ENCODE results near the gene FEZF2.

The FEZF2 gene

DNA sequence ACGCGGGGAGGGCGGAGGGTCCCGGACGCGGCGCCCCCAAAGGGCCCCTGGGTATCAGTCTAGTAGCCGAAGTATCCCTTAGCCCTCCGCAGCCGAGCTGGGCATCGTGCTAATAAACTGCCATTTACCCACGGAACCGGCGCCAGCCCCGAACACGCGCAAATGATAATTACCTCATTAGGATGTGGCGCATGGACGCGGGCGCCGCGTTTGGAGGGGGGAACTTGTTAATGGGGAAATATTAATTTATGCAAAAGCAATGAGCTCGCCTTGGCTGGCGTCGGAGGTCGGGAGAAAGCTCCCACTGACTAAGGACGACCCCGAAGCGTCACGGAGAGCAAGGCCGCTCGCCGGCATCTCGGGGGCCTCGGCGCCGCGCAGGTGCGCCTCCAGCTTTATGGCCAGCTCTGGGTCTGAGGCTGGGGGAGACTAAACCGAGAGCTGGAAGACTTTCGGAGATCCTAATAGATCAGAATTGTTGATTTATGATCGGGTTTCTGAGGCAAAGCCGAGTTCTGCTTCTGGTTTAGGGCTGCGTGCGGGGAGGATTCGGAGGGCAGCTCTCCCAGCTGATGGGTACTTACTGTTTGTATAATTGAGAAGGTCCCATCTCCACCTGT is 474 bp upstream of the FEZF2 start:
- no peak for TF ChIP-seq TOX (CRISPR knock-in tag; IDR thresholded peaks at IDR 0.05; ENCODE audit: borderline replicate concordance)
- TF ChIP-seq, protein P1, sequence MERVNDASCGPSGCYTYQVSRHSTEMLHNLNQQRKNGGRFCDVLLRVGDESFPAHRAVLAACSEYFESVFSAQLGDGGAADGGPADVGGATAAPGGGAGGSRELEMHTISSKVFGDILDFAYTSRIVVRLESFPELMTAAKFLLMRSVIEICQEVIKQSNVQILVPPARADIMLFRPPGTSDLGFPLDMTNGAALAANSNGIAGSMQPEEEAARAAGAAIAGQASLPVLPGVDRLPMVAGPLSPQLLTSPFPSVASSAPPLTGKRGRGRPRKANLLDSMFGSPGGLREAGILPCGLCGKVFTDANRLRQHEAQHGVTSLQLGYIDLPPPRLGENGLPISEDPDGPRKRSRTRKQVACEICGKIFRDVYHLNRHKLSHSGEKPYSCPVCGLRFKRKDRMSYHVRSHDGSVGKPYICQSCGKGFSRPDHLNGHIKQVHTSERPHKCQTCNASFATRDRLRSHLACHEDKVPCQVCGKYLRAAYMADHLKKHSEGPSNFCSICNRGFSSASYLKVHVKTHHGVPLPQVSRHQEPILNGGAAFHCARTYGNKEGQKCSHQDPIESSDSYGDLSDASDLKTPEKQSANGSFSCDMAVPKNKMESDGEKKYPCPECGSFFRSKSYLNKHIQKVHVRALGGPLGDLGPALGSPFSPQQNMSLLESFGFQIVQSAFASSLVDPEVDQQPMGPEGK (CRISPR knock-in tag; IDR thresholded peaks at IDR 0.05; ENCODE audit: borderline replicate concordance): no peak
- no peak for TF ChIP-seq ZNF565 (CRISPR knock-in tag; conservative IDR thresholded peaks at IDR 0.05; ENCODE audit: low read depth)
- no peak for TF ChIP-seq CSRNP3 (CRISPR knock-in tag; IDR thresholded peaks at IDR 0.05)
- no peak for TF ChIP-seq ISL1 (CRISPR knock-in tag; IDR thresholded peaks at IDR 0.05)
- no peak for TF ChIP-seq BACH2 (CRISPR knock-in tag; IDR thresholded peaks at IDR 0.05; ENCODE audit: borderline replicate concordance)
- no peak for TF ChIP-seq GLIS3 (CRISPR knock-in tag; IDR thresholded peaks at IDR 0.05)
- no peak for TF ChIP-seq CSDC2 (CRISPR knock-in tag; IDR thresholded peaks at IDR 0.05)
- TF ChIP-seq, protein P2, sequence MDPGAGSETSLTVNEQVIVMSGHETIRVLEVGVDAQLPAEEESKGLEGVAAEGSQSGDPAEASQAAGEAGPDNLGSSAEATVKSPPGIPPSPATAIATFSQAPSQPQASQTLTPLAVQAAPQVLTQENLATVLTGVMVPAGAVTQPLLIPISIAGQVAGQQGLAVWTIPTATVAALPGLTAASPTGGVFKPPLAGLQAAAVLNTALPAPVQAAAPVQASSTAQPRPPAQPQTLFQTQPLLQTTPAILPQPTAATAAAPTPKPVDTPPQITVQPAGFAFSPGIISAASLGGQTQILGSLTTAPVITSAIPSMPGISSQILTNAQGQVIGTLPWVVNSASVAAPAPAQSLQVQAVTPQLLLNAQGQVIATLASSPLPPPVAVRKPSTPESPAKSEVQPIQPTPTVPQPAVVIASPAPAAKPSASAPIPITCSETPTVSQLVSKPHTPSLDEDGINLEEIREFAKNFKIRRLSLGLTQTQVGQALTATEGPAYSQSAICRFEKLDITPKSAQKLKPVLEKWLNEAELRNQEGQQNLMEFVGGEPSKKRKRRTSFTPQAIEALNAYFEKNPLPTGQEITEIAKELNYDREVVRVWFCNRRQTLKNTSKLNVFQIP (CRISPR knock-in tag; IDR thresholded peaks at IDR 0.05; ENCODE audit: borderline replicate concordance, low read depth): no peak
- TF ChIP-seq, protein P3, sequence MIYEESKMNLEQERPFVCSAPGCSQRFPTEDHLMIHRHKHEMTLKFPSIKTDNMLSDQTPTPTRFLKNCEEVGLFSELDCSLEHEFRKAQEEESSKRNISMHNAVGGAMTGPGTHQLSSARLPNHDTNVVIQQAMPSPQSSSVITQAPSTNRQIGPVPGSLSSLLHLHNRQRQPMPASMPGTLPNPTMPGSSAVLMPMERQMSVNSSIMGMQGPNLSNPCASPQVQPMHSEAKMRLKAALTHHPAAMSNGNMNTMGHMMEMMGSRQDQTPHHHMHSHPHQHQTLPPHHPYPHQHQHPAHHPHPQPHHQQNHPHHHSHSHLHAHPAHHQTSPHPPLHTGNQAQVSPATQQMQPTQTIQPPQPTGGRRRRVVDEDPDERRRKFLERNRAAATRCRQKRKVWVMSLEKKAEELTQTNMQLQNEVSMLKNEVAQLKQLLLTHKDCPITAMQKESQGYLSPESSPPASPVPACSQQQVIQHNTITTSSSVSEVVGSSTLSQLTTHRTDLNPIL (CRISPR knock-in tag; IDR thresholded peaks at IDR 0.05; ENCODE audit: low read depth): no peak
- TF ChIP-seq ZNF70 (CRISPR knock-in tag; IDR thresholded peaks at IDR 0.05): no peak
- TF ChIP-seq ZFP3 (CRISPR knock-in tag; IDR thresholded peaks at IDR 0.05): no peak
- TF ChIP-seq ZFP30 (CRISPR knock-in tag; IDR thresholded peaks at IDR 0.05): no peak
- no peak for TF ChIP-seq TSHZ2 (CRISPR knock-in tag; IDR thresholded peaks at IDR 0.05)
- no peak for TF ChIP-seq TCF4 (CRISPR knock-in tag; IDR thresholded peaks at IDR 0.05; ENCODE audit: borderline replicate concordance)
- TF ChIP-seq RARB (CRISPR knock-in tag; IDR thresholded peaks at IDR 0.05): no peak
- ATAC-seq: no peak

DNA sequence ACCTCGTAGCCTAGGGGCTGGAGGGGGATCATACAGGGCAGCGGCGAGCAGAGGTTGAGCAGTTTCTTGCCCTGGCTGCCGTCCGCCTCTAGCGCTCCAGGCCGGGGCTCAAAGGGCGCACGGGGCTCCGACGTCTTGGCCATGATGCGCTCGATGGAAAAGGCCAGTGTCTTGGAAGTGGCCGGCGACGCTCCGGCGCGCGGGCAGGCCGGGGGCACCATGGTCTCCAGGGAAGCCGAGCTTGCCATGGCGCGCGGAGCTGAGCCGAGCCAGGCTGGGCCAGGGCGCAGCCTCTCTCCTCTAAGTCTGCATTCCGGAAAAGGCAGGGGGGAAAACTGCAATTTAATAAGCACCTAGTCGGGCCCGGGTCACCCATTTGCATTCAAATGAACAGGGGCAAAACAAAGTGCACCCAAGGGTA is 719 bp downstream of the FEZF2 start:
- peak; percentile 5; the same call in 1 of the 3 replicates for ATAC-seq
- TF ChIP-seq OSR1 (CRISPR knock-in tag; IDR thresholded peaks at IDR 0.05): no peak
- no peak for TF ChIP-seq TCF4 (CRISPR knock-in tag; IDR thresholded peaks at IDR 0.05; ENCODE audit: borderline replicate concordance)
- TF ChIP-seq TSHZ2 (CRISPR knock-in tag; IDR thresholded peaks at IDR 0.05): no peak
- TF ChIP-seq CSRNP3 (CRISPR knock-in tag; IDR thresholded peaks at IDR 0.05): no peak
